Measurements from ENCODE around the gene MRFAP1L1.

The MRFAP1L1 gene

GRCh38 chr4:6716018-6716911 is 6.6 kb upstream of the MRFAP1L1 start, which contains the start of gene BLOC1S4:
Gene BLOC1S4 (plus strand): TSS chr4:6716174. CDS start chr4:6716210, 36 bp downstream.
- H3K4me3 ChIP-seq (ENCODE audit: control insufficient read depth, low read depth, low read length) = peak within 1 kb of the TSS; percentile 72

GRCh38 chr4:6715704-6716017 is 6.0 kb upstream of the MRFAP1L1 start:
- peak overlapping the region; percentile 72 for H3K4me3 ChIP-seq (ENCODE audit: control insufficient read depth, low read depth, low read length)
- TF ChIP-seq, protein P1, sequence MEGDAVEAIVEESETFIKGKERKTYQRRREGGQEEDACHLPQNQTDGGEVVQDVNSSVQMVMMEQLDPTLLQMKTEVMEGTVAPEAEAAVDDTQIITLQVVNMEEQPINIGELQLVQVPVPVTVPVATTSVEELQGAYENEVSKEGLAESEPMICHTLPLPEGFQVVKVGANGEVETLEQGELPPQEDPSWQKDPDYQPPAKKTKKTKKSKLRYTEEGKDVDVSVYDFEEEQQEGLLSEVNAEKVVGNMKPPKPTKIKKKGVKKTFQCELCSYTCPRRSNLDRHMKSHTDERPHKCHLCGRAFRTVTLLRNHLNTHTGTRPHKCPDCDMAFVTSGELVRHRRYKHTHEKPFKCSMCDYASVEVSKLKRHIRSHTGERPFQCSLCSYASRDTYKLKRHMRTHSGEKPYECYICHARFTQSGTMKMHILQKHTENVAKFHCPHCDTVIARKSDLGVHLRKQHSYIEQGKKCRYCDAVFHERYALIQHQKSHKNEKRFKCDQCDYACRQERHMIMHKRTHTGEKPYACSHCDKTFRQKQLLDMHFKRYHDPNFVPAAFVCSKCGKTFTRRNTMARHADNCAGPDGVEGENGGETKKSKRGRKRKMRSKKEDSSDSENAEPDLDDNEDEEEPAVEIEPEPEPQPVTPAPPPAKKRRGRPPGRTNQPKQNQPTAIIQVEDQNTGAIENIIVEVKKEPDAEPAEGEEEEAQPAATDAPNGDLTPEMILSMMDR (conservative IDR thresholded peaks at IDR 0.05; ENCODE audit: control insufficient read depth, insufficient read depth, low read depth, low read length) = no peak
- DNase-seq (ENCODE audit: low read depth) = no peak

More at GRCh38 chr4:6716018-6716911, 6.6 kb upstream of the MRFAP1L1 start, which contains the start of gene BLOC1S4:
- peak; percentile 85 for DNase-seq (ENCODE audit: low read depth)
- TF ChIP-seq, protein P1 (conservative IDR thresholded peaks at IDR 0.05; ENCODE audit: control insufficient read depth, insufficient read depth, low read depth, low read length) = no peak

- no peak overlapping the region for H3K4me3 ChIP-seq (ENCODE audit: control insufficient read depth, low read depth, low read length)
- TF ChIP-seq, protein P1 (conservative IDR thresholded peaks at IDR 0.05; ENCODE audit: control insufficient read depth, insufficient read depth, low read depth, low read length) = no peak
- no peak for DNase-seq (ENCODE audit: low read depth)
These were observed 5.3 kb upstream of the MRFAP1L1 start for GRCh38 chr4:6714954-6715353.

GRCh38 chr4:6710996-6711395 is 1.3 kb upstream of the MRFAP1L1 start:
- DNase-seq (ENCODE audit: low read depth) = no peak
- TF ChIP-seq, protein P1 (conservative IDR thresholded peaks at IDR 0.05; ENCODE audit: control insufficient read depth, insufficient read depth, low read depth, low read length) = no peak
- no peak overlapping the region for H3K4me3 ChIP-seq (ENCODE audit: control insufficient read depth, low read depth, low read length)

DNA sequence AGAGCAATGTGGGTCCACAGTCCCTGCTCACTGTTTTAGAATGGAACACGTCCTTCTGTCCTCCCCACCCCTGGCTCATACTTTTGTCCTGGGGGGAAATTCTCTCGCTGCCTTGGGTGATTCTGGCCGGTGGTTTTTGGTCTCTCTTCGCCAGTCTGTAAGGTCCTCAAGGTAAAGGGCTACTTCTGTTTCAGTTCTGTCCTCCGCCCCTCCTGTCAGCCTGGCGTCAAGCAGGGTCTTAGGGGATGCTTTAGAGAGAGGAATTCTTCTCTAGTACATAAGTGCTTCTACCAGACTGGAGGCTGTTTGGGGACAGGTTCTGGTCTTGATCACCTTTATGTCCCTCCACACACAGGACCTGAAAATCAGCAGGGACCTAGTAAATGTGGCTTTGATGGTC is 617 bp upstream of the MRFAP1L1 start:
- no peak for DNase-seq (ENCODE audit: low read depth)
- peak overlapping the region; percentile 92 for H3K4me3 ChIP-seq (ENCODE audit: control insufficient read depth, low read depth, low read length)
- TF ChIP-seq, protein P1 (conservative IDR thresholded peaks at IDR 0.05; ENCODE audit: control insufficient read depth, insufficient read depth, low read depth, low read length) = no peak

GRCh38 chr4:6706173-6706572 is 3.5 kb downstream of the MRFAP1L1 start:
- DNase-seq (ENCODE audit: low read depth) = no peak
- no peak overlapping the region for H3K4me3 ChIP-seq (ENCODE audit: control insufficient read depth, low read depth, low read length)
- TF ChIP-seq, protein P1 (conservative IDR thresholded peaks at IDR 0.05; ENCODE audit: control insufficient read depth, insufficient read depth, low read depth, low read length) = no peak

Measured in fibroblast of mammary gland (primary cell).